Activated naive CD8-positive, alpha-beta T cell treated with anti-CD3 and anti-CD28 coated beads for 36 hours (primary cell): ENCODE data around the gene EHMT2. TPM values are rescaled to one million over a fixed set of nuclear protein-coding genes. Genes with fewer than 3 reads are reported as not detected.

Experiments
- DNase-seq: peaks from one replicate; pipeline ENCODE4 v3.0.0; 2021
- H3K27ac Mint-ChIP-seq: one replicate; pipeline ENCODE4 v1.8.0; 2022; ENCODE audit warnings: mild to moderate bottlenecking, moderate library complexity, mixed read lengths
- H3K27me3 Mint-ChIP-seq: one replicate; pipeline ENCODE4 v1.8.0; 2022; ENCODE audit warnings: mild to moderate bottlenecking, mixed read lengths
- H3K36me3 Mint-ChIP-seq: one replicate; pipeline ENCODE4 v1.8.0; 2021; ENCODE audit warnings: mild to moderate bottlenecking, mixed read lengths
- H3K4me1 Mint-ChIP-seq: one replicate; pipeline ENCODE4 v1.8.0; 2021; ENCODE audit warnings: mixed read lengths
- H3K4me3 Mint-ChIP-seq: one replicate; pipeline ENCODE4 v1.8.0; 2022; ENCODE audit warnings: mild to moderate bottlenecking, moderate library complexity, mixed read lengths
- H3K9me3 Mint-ChIP-seq: one replicate; pipeline ENCODE4 v1.8.0; 2022; ENCODE audit warnings: mixed read lengths
- total RNA-seq, 2 experiments: library from RNA; stranded (reverse); gene quantifications; one replicate each; pipeline ENCODE4 v1.2.3, GENCODE V29; 2021

EHMT2 gene
- total RNA-seq, 2 experiments from 2014 or later = 63.4 to 64.0 TPM

GRCh38 chr6:31887173-31888007 is 10.1 kb downstream of the EHMT2 start:
- H3K36me3 Mint-ChIP-seq = peaks cover 15% of the 10 kb centered on the region
- no peak overlapping the region for H3K27ac Mint-ChIP-seq
- H3K4me1 Mint-ChIP-seq = no peaks in the 10 kb centered on the region
- no peaks in the 10 kb centered on the region for H3K9me3 Mint-ChIP-seq
- H3K4me3 Mint-ChIP-seq = no peak overlapping the region
- no peak for DNase-seq
- H3K27me3 Mint-ChIP-seq = no peaks in the 10 kb centered on the region

- Mint-ChIP-seq H3K27me3 (no peaks in the 10 kb centered on the region), H3K4me1 (no peaks in the 10 kb centered on the region), H3K27ac (no peak overlapping the region), H3K36me3 (peaks cover 15% of the 10 kb centered on the region), H3K4me3 (no peak overlapping the region), H3K9me3 (no peaks in the 10 kb centered on the region)
- DNase-seq = no peak
Observed at GRCh38 chr6:31886541-31886991, 10.9 kb downstream of the EHMT2 start.

GRCh38 chr6:31884528-31885035 is 12.9 kb downstream of the EHMT2 start:
- Mint-ChIP-seq H3K36me3 (peaks cover 23% of the 10 kb centered on the region), H3K4me1 (no peaks in the 10 kb centered on the region), H3K27ac (no peak overlapping the region), H3K4me3 (no peak overlapping the region), H3K27me3 (no peaks in the 10 kb centered on the region), H3K9me3 (no peaks in the 10 kb centered on the region)
- no peak for DNase-seq

GRCh38 chr6:31883676-31884075 is 13.8 kb downstream of the EHMT2 start:
- H3K9me3 Mint-ChIP-seq = no peaks in the 10 kb centered on the region
- H3K4me1 Mint-ChIP-seq = no peaks in the 10 kb centered on the region
- H3K27ac Mint-ChIP-seq = no peak overlapping the region

GRCh38 chr6:31882344-31882743 is 15.2 kb downstream of the EHMT2 start:
- Mint-ChIP-seq H3K27ac (no peak overlapping the region), H3K27me3 (no peaks in the 10 kb centered on the region), H3K9me3 (no peaks in the 10 kb centered on the region), H3K4me1 (no peaks in the 10 kb centered on the region), H3K36me3 (peaks cover 20% of the 10 kb centered on the region), H3K4me3 (no peak overlapping the region)
- no peak for DNase-seq

More at GRCh38 chr6:31883676-31884075, 13.8 kb downstream of the EHMT2 start:
- Mint-ChIP-seq H3K4me3 (no peak overlapping the region), H3K36me3 (peaks cover 20% of the 10 kb centered on the region), H3K27me3 (no peaks in the 10 kb centered on the region)
- DNase-seq = no peak

GRCh38 chr6:31881136-31881859 is 16.2 kb downstream of the EHMT2 start:
- Mint-ChIP-seq H3K4me3 (no peak overlapping the region), H3K27me3 (no peaks in the 10 kb centered on the region), H3K4me1 (no peaks in the 10 kb centered on the region), H3K27ac (no peak overlapping the region), H3K36me3 (peaks cover 18% of the 10 kb centered on the region), H3K9me3 (no peaks in the 10 kb centered on the region)
- no peak for DNase-seq

GRCh38 chr6:31880616-31881015 is 16.9 kb downstream of the EHMT2 start:
- H3K36me3 Mint-ChIP-seq = peaks cover 13% of the 10 kb centered on the region
- no peak overlapping the region for H3K27ac Mint-ChIP-seq
- no peaks in the 10 kb centered on the region for H3K9me3 Mint-ChIP-seq
- no peaks in the 10 kb centered on the region for H3K27me3 Mint-ChIP-seq
- no peak for DNase-seq
- no peak overlapping the region for H3K4me3 Mint-ChIP-seq
- no peaks in the 10 kb centered on the region for H3K4me1 Mint-ChIP-seq

- Mint-ChIP-seq H3K27ac (no peak overlapping the region), H3K4me3 (no peak overlapping the region), H3K9me3 (no peaks in the 10 kb centered on the region), H3K27me3 (no peaks in the 10 kb centered on the region), H3K4me1 (no peaks in the 10 kb centered on the region), H3K36me3 (peaks cover 12% of the 10 kb centered on the region)
- no peak for DNase-seq
Observed at GRCh38 chr6:31879901-31880300, 17.6 kb downstream of the EHMT2 start.

- Mint-ChIP-seq H3K4me1 (no peaks in the 10 kb centered on the region), H3K27me3 (no peaks in the 10 kb centered on the region), H3K9me3 (no peaks in the 10 kb centered on the region), H3K27ac (no peak overlapping the region), H3K4me3 (no peak overlapping the region), H3K36me3 (peaks cover 12% of the 10 kb centered on the region)
- no peak for DNase-seq
Observed at GRCh38 chr6:31879143-31879542, 18.4 kb downstream of the EHMT2 start.

GRCh38 chr6:31878726-31879125 is 18.8 kb downstream of the EHMT2 start, which contains the start of gene SLC44A4:
Gene SLC44A4 (minus strand): TSS chr6:31878997. CDS start chr6:31878980, 17 bp downstream.
- no peaks in the 10 kb centered on the region for H3K27me3 Mint-ChIP-seq
- peaks cover 12% of the 10 kb centered on the region for H3K36me3 Mint-ChIP-seq
- no peaks in the 10 kb centered on the region for H3K4me1 Mint-ChIP-seq
- H3K4me3 Mint-ChIP-seq = no peak within 1 kb of the TSS
- H3K9me3 Mint-ChIP-seq = no peaks in the 10 kb centered on the region
- no peak within 1 kb of the TSS for H3K27ac Mint-ChIP-seq
- DNase-seq = no peak

GRCh38 chr6:31878222-31878621 is 19.3 kb downstream of the EHMT2 start:
- no peak overlapping the region for H3K27ac Mint-ChIP-seq
- no peaks in the 10 kb centered on the region for H3K27me3 Mint-ChIP-seq
- H3K36me3 Mint-ChIP-seq = peaks cover 12% of the 10 kb centered on the region
- no peak for DNase-seq
- no peaks in the 10 kb centered on the region for H3K4me1 Mint-ChIP-seq
- H3K9me3 Mint-ChIP-seq = no peaks in the 10 kb centered on the region
- H3K4me3 Mint-ChIP-seq = no peak overlapping the region

- Mint-ChIP-seq H3K27ac (no peak overlapping the region), H3K9me3 (no peaks in the 10 kb centered on the region), H3K4me3 (no peak overlapping the region), H3K27me3 (no peaks in the 10 kb centered on the region), H3K36me3 (peaks cover 12% of the 10 kb centered on the region), H3K4me1 (no peaks in the 10 kb centered on the region)
- DNase-seq = no peak
Observed at GRCh38 chr6:31877651-31878161, 19.8 kb downstream of the EHMT2 start.

- Mint-ChIP-seq H3K36me3 (peaks cover 12% of the 10 kb centered on the region), H3K9me3 (no peaks in the 10 kb centered on the region), H3K4me1 (no peaks in the 10 kb centered on the region), H3K27me3 (no peaks in the 10 kb centered on the region), H3K4me3 (no peak overlapping the region), H3K27ac (no peak overlapping the region)
- no peak for DNase-seq
Observed at GRCh38 chr6:31877125-31877650, 20.3 kb downstream of the EHMT2 start.

- Mint-ChIP-seq H3K36me3 (peaks cover 10% of the 10 kb centered on the region), H3K9me3 (no peaks in the 10 kb centered on the region), H3K27me3 (peaks cover 3% of the 10 kb centered on the region), H3K4me3 (no peak overlapping the region), H3K27ac (no peak overlapping the region), H3K4me1 (no peaks in the 10 kb centered on the region)
- no peak for DNase-seq
Observed at GRCh38 chr6:31876357-31876756, 21.1 kb downstream of the EHMT2 start.

GRCh38 chr6:31875877-31876276 is 21.6 kb downstream of the EHMT2 start:
- DNase-seq = no peak
- Mint-ChIP-seq H3K4me3 (no peak overlapping the region), H3K27me3 (peaks cover 3% of the 10 kb centered on the region), H3K27ac (no peak overlapping the region), H3K4me1 (no peaks in the 10 kb centered on the region), H3K9me3 (no peaks in the 10 kb centered on the region), H3K36me3 (peaks cover 5% of the 10 kb centered on the region)
